Esophagus muscularis mucosa (tissue), 4 donors: Measurements from ENCODE around the gene S100A8. TPM values are rescaled to one million over a fixed set of nuclear protein-coding genes. Genes with fewer than 3 reads are reported as not detected.
"Not testable (repeated sequence)": the region's sequence is repeated elsewhere in the genome, so short reads cannot be mapped to it uniquely, and the experiment has no call there.

Source experiments
- DNase-seq: peaks from one replicate; pipeline ENCODE4 v3.0.0-alpha.2; 2017; ENCODE audit errors: extremely low spot score
- H3K27ac ChIP-seq, 4 donors: fragments of 200-600 bp; sonication (generic); replicated peaks in 1 of 4; 1 replicate in 3 of 4; 2 replicates in 1 of 4; pipeline ENCODE4 v1.5.1; 2016 to 2019; ENCODE audit warnings: mild to moderate bottlenecking in 1 of 4
- H3K27me3 ChIP-seq, 4 donors: fragments of 200-600 bp; sonication (generic); one replicate each; pipeline versions ENCODE4 v1.5.1 to v1.6.0; 2016 to 2019
- H3K36me3 ChIP-seq, 4 donors: fragments of 200-600 bp; sonication (generic); one replicate each; pipeline ENCODE4 v1.5.1; 2016 to 2019
- H3K4me1 ChIP-seq, 4 donors: fragments of 200-600 bp; sonication (generic); one replicate each; pipeline ENCODE4 v1.5.1; 2016 to 2019
- H3K4me3 ChIP-seq, 4 donors: fragments of 200-600 bp; sonication (generic); 1 replicate in 2 of 4; 2 replicates in 2 of 4; pipeline ENCODE4 v1.5.1; 2016 to 2019; ENCODE audit warnings: mild to moderate bottlenecking in 4 of 4, moderate library complexity in 1 of 4
- H3K9me3 ChIP-seq, 4 donors: fragments of 200-600 bp; sonication (generic); 1 replicate in 3 of 4; 2 replicates in 1 of 4; pipeline ENCODE4 v1.5.1; 2016 to 2019
- CTCF ChIP-seq, 3 experiments: fragments of 200-600 bp in 2 of 3; fragments of 450-650 bp in 1 of 3; sonication (generic) in 2 of 3; IDR thresholded peaks; one replicate each; pipeline ENCODE4 v1.5.1; 2017 to 2019; ENCODE audit warnings: antibody characterized with exemption in 3 of 3, mild to moderate bottlenecking in 2 of 3, moderate library complexity in 1 of 3
- EP300 ChIP-seq: sonication (generic); formaldehyde crosslinking; IDR thresholded peaks from one replicate; pipeline ENCODE4 v1.6.1; 2017; ENCODE audit warnings: antibody characterized with exemption
- POLR2A ChIP-seq: fragments of 450-650 bp; IDR thresholded peaks from one replicate; pipeline ENCODE4 v1.6.1; 2017; ENCODE audit warnings: antibody characterized with exemption, moderate library complexity, mild to moderate bottlenecking, low read depth
- POLR2AphosphoS5 ChIP-seq, 2 donors: sonication (generic); formaldehyde crosslinking; IDR thresholded peaks; one replicate each; pipeline ENCODE4 v1.6.1; 2017; ENCODE audit warnings: antibody characterized with exemption in 2 of 2
- WGBS: methylation state at CpG from one replicate; pipeline ENCODE4 v1.1.5; 2018; 5-methylcytosine and 5-hydroxymethylcytosine counted together
- intact Hi-C: fragments of 100-400 bp; cut with DNase I; formaldehyde crosslinking; loops from one replicate; pipeline ENCODE4 v1.15.1; 2023
- total RNA-seq, 4 donors: library from RNA; depleted of rRNA; stranded (reverse); fragments of >200 nt; gene quantifications; one replicate each; pipeline versions ENCODE4 v1.1.0 to v1.2.1, GENCODE V29; 2016

Gene S100A8
- total RNA-seq, 4 donors from 2014 or later, result 9.9 to 155 (median 12.0) TPM

DNA sequence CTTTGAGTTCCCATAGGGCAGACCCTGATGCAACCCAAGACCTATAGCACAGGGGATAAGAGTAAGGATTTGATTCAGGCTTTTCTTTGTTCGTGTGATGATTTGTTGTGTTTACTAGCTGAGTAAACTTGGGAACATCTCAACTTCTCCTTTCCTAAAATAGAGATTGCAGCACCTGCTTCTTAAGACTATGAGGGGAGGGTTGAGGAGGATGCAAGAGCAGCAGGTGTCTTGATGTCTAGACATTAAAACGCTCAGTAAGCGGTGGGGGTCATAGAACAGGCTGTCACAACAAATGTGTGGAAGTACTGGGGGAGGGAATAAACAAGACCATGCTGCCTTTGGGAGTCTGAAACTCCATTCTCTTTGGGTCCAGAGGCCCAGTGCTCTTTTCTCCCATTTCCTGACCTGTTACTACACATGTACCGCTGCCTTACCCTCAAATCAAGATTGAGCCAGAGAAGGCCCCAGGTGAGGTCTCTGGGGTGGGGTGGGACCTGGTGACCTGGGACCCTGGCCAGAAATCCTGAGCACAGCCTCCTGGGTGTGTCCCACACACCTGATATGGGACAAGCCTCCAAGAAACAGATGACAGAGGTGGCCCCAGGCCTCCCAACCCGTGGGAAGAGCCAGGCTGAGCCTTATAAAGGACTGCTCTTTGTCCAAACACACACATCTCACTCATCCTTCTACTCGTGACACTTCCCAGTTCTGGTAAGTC lies 25.1 kb upstream of the S100A8 start, which contains the start of gene S100A7A:
Gene S100A7A (plus strand): TSS at position 671 of the 721 bp plus-strand sequence. CDS start 1,563 bp downstream, outside the sequence.
- Histone ChIP-seq H3K4me3 (no peak within 1 kb of the TSS), H3K27ac (no peak within 1 kb of the TSS), H3K27me3 (peaks cover 0 to 34% (median 0%) of the 10 kb centered on the region in 4 donors), H3K36me3 (no peaks in the 10 kb centered on the region), H3K4me1 (no peaks in the 10 kb centered on the region), H3K9me3 (no peaks in the 10 kb centered on the region)
- intact Hi-C loops, result no loop called here
- DNase-seq, result no peak
- TF ChIP-seq EP300 (no peak), POLR2A (no peak), CTCF (IDR thresholded peaks at IDR 0.05) (no peak), POLR2AphosphoS5 (IDR thresholded peaks at IDR 0.05) (no peak)
- WGBS, result 67% methylated on average over 6 of the region's 6 CpGs

DNA sequence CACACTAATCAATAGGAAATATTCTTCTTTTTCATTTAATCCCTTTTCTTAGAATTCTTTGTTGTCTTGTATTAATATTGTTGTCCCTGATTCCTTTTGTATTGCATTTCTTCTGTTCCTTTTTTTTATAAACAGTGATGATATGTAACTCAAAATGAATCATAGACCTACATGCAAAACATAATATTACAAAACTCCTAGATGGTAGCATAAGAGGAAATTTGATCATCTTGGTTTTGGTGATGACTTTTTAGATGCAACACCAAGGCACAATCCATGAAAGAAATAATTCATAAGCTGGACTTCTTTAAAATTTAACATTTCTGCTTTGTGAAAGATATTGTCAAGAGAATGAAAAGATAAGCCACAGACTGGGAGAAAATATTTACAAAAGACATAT lies 23.1 kb upstream of the S100A8 start:
- H3K4me3 ChIP-seq, H3K4me1 ChIP-seq, H3K36me3 ChIP-seq, DNase-seq, H3K27ac ChIP-seq, H3K9me3 ChIP-seq, intact Hi-C loops: not testable (repeated sequence)
- H3K27me3 ChIP-seq, result peaks cover 0 to 16% (median 0%) of the 10 kb centered on the region in 4 donors

GRCh38 chr1:153407274-153407673 lies 16.4 kb upstream of the S100A8 start:
- H3K9me3 ChIP-seq, DNase-seq, H3K36me3 ChIP-seq, H3K4me3 ChIP-seq, H3K27ac ChIP-seq, H3K4me1 ChIP-seq, intact Hi-C loops: not testable (repeated sequence)
- WGBS, result 55% methylated on average over 9 of the region's 11 CpGs
- peaks cover 0 to 20% (median 0%) of the 10 kb centered on the region in 4 donors for H3K27me3 ChIP-seq

DNA sequence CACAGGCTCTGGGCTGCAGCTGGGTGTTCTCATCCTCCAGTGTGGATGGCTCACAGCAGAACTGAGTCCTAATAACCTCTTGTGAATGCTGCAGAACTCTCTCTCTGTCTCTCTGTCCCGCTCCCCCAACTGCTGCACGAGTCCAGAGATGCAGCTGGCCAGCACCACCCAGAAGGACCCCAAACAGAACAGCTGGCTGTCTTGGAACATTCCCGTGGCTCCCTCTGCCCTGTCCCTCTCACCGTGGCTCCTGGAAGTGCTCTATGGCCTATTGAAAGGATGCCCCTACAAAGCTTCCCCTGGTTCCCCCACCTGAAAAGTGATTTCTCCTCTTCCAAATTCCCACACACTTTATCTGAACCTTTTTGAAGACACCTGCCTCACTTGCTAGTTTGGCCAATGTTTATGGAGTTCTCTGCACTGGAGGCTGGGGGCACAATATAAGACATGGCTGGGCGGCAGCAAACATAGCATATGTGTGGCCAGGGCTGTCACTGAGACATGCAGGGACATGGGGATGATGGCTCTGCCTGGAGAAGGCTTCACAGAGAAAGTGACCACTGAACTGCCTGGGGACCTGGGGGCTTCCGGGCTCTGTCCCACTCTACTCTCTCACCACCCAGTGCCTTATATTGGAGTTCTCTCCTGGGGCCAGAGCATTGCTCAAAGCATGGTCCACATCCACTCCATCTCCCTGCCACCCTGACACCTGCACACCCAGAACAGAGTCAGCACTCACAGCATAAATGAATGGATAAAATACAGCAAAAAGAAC lies 15.1 kb upstream of the S100A8 start:
- 86% methylated on average over 5 of the region's 6 CpGs for WGBS
- intact Hi-C loops, H3K9me3 ChIP-seq: not testable (repeated sequence)

GRCh38 chr1:153404768-153405167 lies 13.9 kb upstream of the S100A8 start:
- 52% methylated on average over 12 of the region's 15 CpGs for WGBS
- H3K9me3 ChIP-seq, result no peaks in the 10 kb centered on the region
- no peak overlapping the region for H3K4me3 ChIP-seq
- TF ChIP-seq EP300, result no peak
- TF ChIP-seq CTCF (IDR thresholded peaks at IDR 0.05), result peak; percentile 14 to 45 (median 24)
- TF ChIP-seq POLR2AphosphoS5 (IDR thresholded peaks at IDR 0.05), result no peak
- no peak for TF ChIP-seq POLR2A
- H3K36me3 ChIP-seq, result no peaks in the 10 kb centered on the region
- H3K4me1 ChIP-seq, result no peaks in the 10 kb centered on the region
- peak; percentile 91 for DNase-seq
- no peak overlapping the region for H3K27ac ChIP-seq
- intact Hi-C loops, result no loop called here
- peaks cover 0 to 20% (median 0%) of the 10 kb centered on the region in 4 donors for H3K27me3 ChIP-seq

More for the DNA sequence above, 15.1 kb upstream of the S100A8 start:
- peak; percentile 37 for DNase-seq
- H3K27me3 ChIP-seq, result peaks cover 0 to 20% (median 0%) of the 10 kb centered on the region in 4 donors
- not testable (repeated sequence) for H3K36me3 ChIP-seq, H3K4me3 ChIP-seq, H3K27ac ChIP-seq, H3K4me1 ChIP-seq

GRCh38 chr1:153404086-153404635 lies 13.3 kb upstream of the S100A8 start:
- H3K9me3 ChIP-seq, result no peaks in the 10 kb centered on the region
- no peaks in the 10 kb centered on the region for H3K36me3 ChIP-seq
- no peak overlapping the region for H3K4me3 ChIP-seq
- peak; percentile 53 for DNase-seq
- no peak overlapping the region for H3K27ac ChIP-seq
- no peaks in the 10 kb centered on the region for H3K4me1 ChIP-seq
- TF ChIP-seq POLR2AphosphoS5 (IDR thresholded peaks at IDR 0.05) (no peak), CTCF (IDR thresholded peaks at IDR 0.05) (no peak), EP300 (no peak), POLR2A (no peak)
- peaks cover 0 to 26% (median 0%) of the 10 kb centered on the region in 4 donors for H3K27me3 ChIP-seq
- 86% methylated on average over 5 of the region's 7 CpGs for WGBS
- intact Hi-C loops, result no loop called here
